HepG2 (cell line): ENCODE measurements around the gene GATD1. TPM values are rescaled to one million over a fixed set of nuclear protein-coding genes. Genes with fewer than 3 reads are reported as not detected.

Experiments
- ATF7-NPFF ChIP-seq: sonication (generic); formaldehyde crosslinking; IDR thresholded peaks from 2 replicates; pipeline ENCODE4 v1.8.1; 2023; ENCODE audit warnings: mild to moderate bottlenecking, low read depth, missing genetic modification reagents, moderate library complexity
- CCAR2 ChIP-seq: fragments of 200-400 bp; formaldehyde crosslinking; optimal IDR thresholded peaks from 2 replicates; pipeline ENCODE3; 2018; ENCODE audit warnings: low read depth, mild to moderate bottlenecking, low read length, moderate library complexity
- FOXK1 ChIP-seq: sonication (generic); formaldehyde crosslinking; IDR thresholded peaks from 2 replicates; pipeline ENCODE4 v1.4.0; 2020; ENCODE audit warnings: low read depth, missing genetic modification reagents, borderline replicate concordance
- KAT2B ChIP-seq: fragments of 150-350 bp; IDR thresholded peaks from 2 replicates; pipeline ENCODE4 v1.6.1; 2014; ENCODE audit warnings: low read depth, low read length, borderline replicate concordance
- KLF12 ChIP-seq: sonication (generic); formaldehyde crosslinking; IDR thresholded peaks from 2 replicates; pipeline ENCODE4 v1.4.0; 2020; ENCODE audit warnings: missing genetic modification reagents, borderline replicate concordance
- NFE2L2 ChIP-seq: fragments of 150-350 bp; IDR thresholded peaks from 2 replicates; pipeline ENCODE4 v1.6.1; 2014; ENCODE audit warnings: low read length
- PATZ1 ChIP-seq: sonication (generic); formaldehyde crosslinking; IDR thresholded peaks from 2 replicates; pipeline ENCODE4 v1.4.0; 2020; ENCODE audit warnings: missing genetic modification reagents
- RAD21 ChIP-seq: fragments of 450-650 bp; formaldehyde crosslinking; IDR thresholded peaks from 2 replicates; pipeline ENCODE4 v1.5.0; 2020; ENCODE audit warnings: mild to moderate bottlenecking
- RBM22 ChIP-seq: fragments of 200-400 bp; formaldehyde crosslinking; optimal IDR thresholded peaks from 2 replicates; pipeline ENCODE3; 2017; ENCODE audit warnings: mild to moderate bottlenecking, low read length, moderate library complexity
- RXRB ChIP-seq: IDR thresholded peaks from 2 replicates; pipeline ENCODE4 v1.6.1; 2016; ENCODE audit warnings: borderline replicate concordance, missing genetic modification reagents, missing compliant biosample characterization
- SALL2 ChIP-seq: sonication (generic); formaldehyde crosslinking; IDR thresholded peaks from 2 replicates; pipeline ENCODE4 v1.8.1; 2023; ENCODE audit warnings: mild to moderate bottlenecking, missing genetic modification reagents, inconsistent platforms
- SIN3A ChIP-seq: IDR thresholded peaks from 2 replicates; pipeline ENCODE4 v1.6.1; 2011; ENCODE audit warnings: low read depth, mild to moderate bottlenecking, control low read depth, low read length, borderline replicate concordance
- SP2 ChIP-seq: sonication (generic); formaldehyde crosslinking; IDR thresholded peaks from 2 replicates; pipeline ENCODE4 v1.5.1; 2020; ENCODE audit warnings: mild to moderate bottlenecking, missing genetic modification reagents
- SUZ12 ChIP-seq: fragments of 150-350 bp; IDR thresholded peaks from 2 replicates; pipeline ENCODE4 v1.6.1; 2014; ENCODE audit warnings: low read depth, low read length
- THAP9 ChIP-seq: sonication (generic); formaldehyde crosslinking; IDR thresholded peaks from 2 replicates; pipeline ENCODE4; 2020; ENCODE audit warnings: missing genetic modification reagents, mild to moderate bottlenecking, borderline replicate concordance
- THRA ChIP-seq: sonication (generic); formaldehyde crosslinking; IDR thresholded peaks from 2 replicates; pipeline ENCODE4 v1.4.0; 2020; ENCODE audit warnings: missing genetic modification reagents, borderline replicate concordance
- ZFP90 ChIP-seq: sonication (generic); formaldehyde crosslinking; IDR thresholded peaks from 2 replicates; pipeline ENCODE4 v1.8.0; 2022; ENCODE audit warnings: missing genetic modification reagents, mild to moderate bottlenecking, inconsistent platforms, borderline replicate concordance
- ZIK1 ChIP-seq: sonication (generic); formaldehyde crosslinking; IDR thresholded peaks from 2 replicates; pipeline ENCODE4 v1.5.0; 2020; ENCODE audit warnings: mild to moderate bottlenecking, low read depth, missing genetic modification reagents, borderline replicate concordance
- ZKSCAN5 ChIP-seq: sonication (generic); formaldehyde crosslinking; IDR thresholded peaks from 2 replicates; pipeline ENCODE4 v1.5.1; 2020; ENCODE audit warnings: mild to moderate bottlenecking, missing genetic modification reagents
- ZNF337 ChIP-seq: sonication (generic); formaldehyde crosslinking; IDR thresholded peaks from 2 replicates; pipeline ENCODE4 v1.5.1; 2020; ENCODE audit warnings: missing genetic modification reagents, low read depth, mild to moderate bottlenecking, borderline replicate concordance
- ZNF670 ChIP-seq: sonication (generic); formaldehyde crosslinking; IDR thresholded peaks from 2 replicates; pipeline ENCODE4 v1.8.0; 2022; ENCODE audit warnings: mild to moderate bottlenecking, missing genetic modification reagents, borderline replicate concordance
- ZNF724P ChIP-seq: sonication (generic); formaldehyde crosslinking; IDR thresholded peaks from 2 replicates; pipeline ENCODE4 v1.8.0; 2022; ENCODE audit warnings: missing genetic modification reagents, borderline replicate concordance
- ZNF776 ChIP-seq: sonication (generic); formaldehyde crosslinking; IDR thresholded peaks from 2 replicates; pipeline ENCODE4 v1.4.0; 2020; ENCODE audit warnings: mild to moderate bottlenecking, missing genetic modification reagents
- ZNF790 ChIP-seq: sonication (generic); formaldehyde crosslinking; IDR thresholded peaks from 2 replicates; pipeline ENCODE4 v1.8.0; 2022; ENCODE audit warnings: missing genetic modification reagents, mild to moderate bottlenecking, borderline replicate concordance
- polyA plus RNA-seq, 8 experiments: library from polyadenylated mRNA; depleted of rRNA in 3 of 8; stranded (reverse) in 7 of 8; unstranded in 1 of 8; fragments of >200 nt; fragmentation: Illumina TruSeq in 4 of 8; extraction: Trizol in 4 of 8; gene quantifications; 2 replicates each; pipeline versions ENCODE4 v1.2.1 to v1.2.3, GENCODE V29; 2011 to 2016; ENCODE audit warnings: low read depth in 4 of 8, missing spikeins in 1 of 8, mixed read lengths in 1 of 8; ENCODE audit not compliant: insufficient read depth in 1 of 8
- total RNA-seq, 5 experiments: library from RNA; depleted of rRNA; stranded (reverse); fragments of >200 nt; fragmentation: Illumina TruSeq; extraction: Trizol; gene quantifications; 2 replicates each; pipeline ENCODE4 v1.2.3, GENCODE V29; 2016; ENCODE audit warnings: low read depth in 1 of 5

The GATD1 gene
- total and polyA plus RNA-seq, 2 of the 13 experiments (the other 11 are each of a cell fraction or from before 2014, with no cell fraction given) = 31.3 to 60.5 TPM

- peak; percentile 50; the same call in 1 of the 2 replicates for TF ChIP-seq SALL2 (CRISPR knock-in tag)
- no peak for TF ChIP-seq ZKSCAN5
- 0 out of 2 replicates have a peak, but pooled peaks have one; percentile 66 for TF ChIP-seq KLF12
- TF ChIP-seq SIN3A = peak; percentile 40; the same call in 1 of the 2 replicates
- TF ChIP-seq NFE2L2 = no peak
- TF ChIP-seq THAP9 = 0 out of 2 replicates have a peak, but pooled peaks have one; percentile 2
- TF ChIP-seq ZFP90 (CRISPR knock-in tag) = no peak
- TF ChIP-seq ATF7-NPFF = peak; percentile 67; the same call in 1 of the 2 replicates
- TF ChIP-seq ZNF790 (CRISPR knock-in tag) = no peak
- TF ChIP-seq RBM22 = no peak
- TF ChIP-seq ZIK1 (CRISPR knock-in tag) = peak; percentile 48; the same call in 1 of the 2 replicates
- peak; percentile 75; the same call in 1 of the 2 replicates for TF ChIP-seq ZNF776 (CRISPR knock-in tag)
- no peak for TF ChIP-seq CCAR2
- TF ChIP-seq FOXK1 (CRISPR knock-in tag) = no peak
- no peak for TF ChIP-seq RXRB (CRISPR knock-in tag)
- no peak for TF ChIP-seq ZNF337 (CRISPR knock-in tag)
- no peak for TF ChIP-seq ZNF670 (CRISPR knock-in tag)
- 0 out of 2 replicates have a peak, but pooled peaks have one; percentile 20 for TF ChIP-seq PATZ1
- TF ChIP-seq ZNF724P = peak; percentile 26; the same call in 1 of the 2 replicates
- no peak for TF ChIP-seq KAT2B
- TF ChIP-seq THRA (CRISPR knock-in tag) = no peak
- peak; percentile 87 for TF ChIP-seq RAD21
- 0 out of 2 replicates have a peak, but pooled peaks have one; percentile 9 for TF ChIP-seq SP2
- no peak for TF ChIP-seq SUZ12
Observed at GRCh38 chr11:798093-798713, 20.9 kb upstream of the GATD1 start, which contains the start of gene SLC25A22 (continued).
